ENCODE data around the gene PPP1R2.

GRCh38 chr3:195511136-195511535, 32.0 kb downstream of the PPP1R2 start:
- no peak for TF ChIP-seq U2AF2 (optimal IDR thresholded peaks at IDR 0.05; ENCODE audit: low read depth, low read length)
- TF ChIP-seq GATAD2A (IDR thresholded peaks at IDR 0.05), result no peak
- no peak for TF ChIP-seq CTCF (IDR thresholded peaks at IDR 0.05 in 2 of 3, conservative IDR thresholded peaks at IDR 0.05 in 1 of 3; ENCODE audit: insufficient read depth in 2 of 3, low read depth in 1 of 3, low read length in 3 of 3)
- TF ChIP-seq XRCC5 (IDR thresholded peaks at IDR 0.05; ENCODE audit: low read depth, low read length), result no peak
- TF ChIP-seq CREB1 (IDR thresholded peaks at IDR 0.05), result no peak
- no peak for TF ChIP-seq CREB1 (CRISPR knock-in tag; IDR thresholded peaks at IDR 0.05)
- TF ChIP-seq ZNF76 (CRISPR knock-in tag; IDR thresholded peaks at IDR 0.05; ENCODE audit: borderline replicate concordance), result no peak
- no peak for TF ChIP-seq ARNT (IDR thresholded peaks at IDR 0.05)
- no peak for TF ChIP-seq CREM (IDR thresholded peaks at IDR 0.05; ENCODE audit: low read depth)
- TF ChIP-seq, protein P1, sequence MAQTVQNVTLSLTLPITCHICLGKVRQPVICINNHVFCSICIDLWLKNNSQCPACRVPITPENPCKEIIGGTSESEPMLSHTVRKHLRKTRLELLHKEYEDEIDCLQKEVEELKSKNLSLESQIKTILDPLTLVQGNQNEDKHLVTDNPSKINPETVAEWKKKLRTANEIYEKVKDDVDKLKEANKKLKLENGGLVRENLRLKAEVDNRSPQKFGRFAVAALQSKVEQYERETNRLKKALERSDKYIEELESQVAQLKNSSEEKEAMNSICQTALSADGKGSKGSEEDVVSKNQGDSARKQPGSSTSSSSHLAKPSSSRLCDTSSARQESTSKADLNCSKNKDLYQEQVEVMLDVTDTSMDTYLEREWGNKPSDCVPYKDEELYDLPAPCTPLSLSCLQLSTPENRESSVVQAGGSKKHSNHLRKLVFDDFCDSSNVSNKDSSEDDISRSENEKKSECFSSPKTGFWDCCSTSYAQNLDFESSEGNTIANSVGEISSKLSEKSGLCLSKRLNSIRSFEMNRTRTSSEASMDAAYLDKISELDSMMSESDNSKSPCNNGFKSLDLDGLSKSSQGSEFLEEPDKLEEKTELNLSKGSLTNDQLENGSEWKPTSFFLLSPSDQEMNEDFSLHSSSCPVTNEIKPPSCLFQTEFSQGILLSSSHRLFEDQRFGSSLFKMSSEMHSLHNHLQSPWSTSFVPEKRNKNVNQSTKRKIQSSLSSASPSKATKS (CRISPR knock-in tag; IDR thresholded peaks at IDR 0.05), result no peak
- no peak for TF ChIP-seq SOX6 (IDR thresholded peaks at IDR 0.05)
- TF ChIP-seq, protein P2, sequence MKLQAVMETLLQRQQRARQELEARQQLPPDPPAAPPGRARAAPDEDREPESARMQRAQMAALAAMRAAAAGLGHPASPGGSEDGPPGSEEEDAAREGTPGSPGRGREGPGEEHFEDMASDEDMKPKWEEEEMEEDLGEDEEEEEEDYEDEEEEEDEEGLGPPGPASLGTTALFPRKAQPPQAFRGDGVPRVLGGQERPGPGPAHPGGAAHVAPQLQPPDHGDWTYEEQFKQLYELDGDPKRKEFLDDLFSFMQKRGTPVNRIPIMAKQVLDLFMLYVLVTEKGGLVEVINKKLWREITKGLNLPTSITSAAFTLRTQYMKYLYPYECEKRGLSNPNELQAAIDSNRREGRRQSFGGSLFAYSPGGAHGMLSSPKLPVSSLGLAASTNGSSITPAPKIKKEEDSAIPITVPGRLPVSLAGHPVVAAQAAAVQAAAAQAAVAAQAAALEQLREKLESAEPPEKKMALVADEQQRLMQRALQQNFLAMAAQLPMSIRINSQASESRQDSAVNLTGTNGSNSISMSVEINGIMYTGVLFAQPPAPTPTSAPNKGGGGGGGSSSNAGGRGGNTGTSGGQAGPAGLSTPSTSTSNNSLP (IDR thresholded peaks at IDR 0.05; ENCODE audit: borderline replicate concordance, low read depth, low read length), result no peak

Measured in K562 (cell line).